Naive thymus-derived CD4-positive, alpha-beta T cell (primary cell): Measurements from ENCODE around the gene HAO1. TPM values are rescaled to one million over a fixed set of nuclear protein-coding genes. Genes with fewer than 3 reads are reported as not detected.

Experiments
- ATAC-seq: fragments of 150-1000 bp; cut with Tn5 transposase; 2 replicates; pipeline ENCODE4 v1.10.0; 2021; ENCODE audit warnings: mild to moderate bottlenecking, moderate library complexity
- CTCF ChIA-PET: fragments of 350-600 bp; sonication (Branson Sonifier 250); formaldehyde crosslinking; loops from one replicate; lab custom pipeline; 2021; ENCODE audit warnings: antibody characterized with exemption; lab: Charles Lee
- POLR2A ChIA-PET: fragments of 350-600 bp; sonication (Branson Sonifier 250); formaldehyde crosslinking; loops from one replicate; lab custom pipeline; 2021; ENCODE audit warnings: antibody characterized with exemption, inconsistent platforms; lab: Charles Lee
- DNase-seq, 9 donors: peaks; one replicate each; pipeline versions ENCODE4 v3.0.0 to v3.0.0-alpha.2; 2020 to 2022; ENCODE audit warnings: mixed read lengths in 1 of 9
- H3K27ac ChIP-seq: one replicate; pipeline ENCODE4 v1.7.0; 2013; ENCODE audit warnings: mild to moderate bottlenecking, low read depth, low read length, moderate library complexity
- H3K27me3 ChIP-seq, 2 donors: one replicate each; pipeline ENCODE4 v1.7.0; 2013; ENCODE audit warnings: low read length in 2 of 2, mild to moderate bottlenecking in 2 of 2, moderate library complexity in 2 of 2; ENCODE audit not compliant: control insufficient read depth in 2 of 2, insufficient read depth in 2 of 2
- H3K36me3 ChIP-seq, 3 experiments: 1 replicate in 2 of 3; 2 replicates in 1 of 3; pipeline ENCODE4 v1.7.0; 2013; ENCODE audit warnings: low read length in 3 of 3, mild to moderate bottlenecking in 3 of 3, moderate library complexity in 1 of 3; ENCODE audit not compliant: insufficient read depth in 3 of 3, control insufficient read depth in 2 of 3
- H3K4me1 ChIP-seq, 2 donors: one replicate each; pipeline ENCODE4 v1.7.0; 2013; ENCODE audit warnings: low read length in 2 of 2, mild to moderate bottlenecking in 2 of 2, moderate library complexity in 1 of 2; ENCODE audit not compliant: control insufficient read depth in 2 of 2, insufficient read depth in 2 of 2
- H3K4me3 ChIP-seq: 2 replicates; pipeline ENCODE4 v1.7.0; 2013; ENCODE audit warnings: mild to moderate bottlenecking, low read length
- H3K9me3 ChIP-seq, 3 experiments: 1 replicate in 2 of 3; 2 replicates in 1 of 3; pipeline ENCODE4 v1.7.0; 2013; ENCODE audit warnings: low read length in 3 of 3; ENCODE audit not compliant: control insufficient read depth in 2 of 3
- H3K27ac Mint-ChIP-seq, 9 donors: one replicate each; pipeline ENCODE4 v1.8.0; 2020 to 2022; ENCODE audit warnings: mixed read lengths in 9 of 9, mild to moderate bottlenecking in 8 of 9, moderate library complexity in 5 of 9, inconsistent platforms in 2 of 9
- H3K27me3 Mint-ChIP-seq, 5 donors: one replicate each; pipeline ENCODE4 v1.8.0; 2021 to 2022; ENCODE audit warnings: mixed read lengths in 5 of 5, mild to moderate bottlenecking in 1 of 5
- H3K36me3 Mint-ChIP-seq, 5 donors: one replicate each; pipeline ENCODE4 v1.8.0; 2020 to 2022; ENCODE audit warnings: mixed read lengths in 5 of 5, mild to moderate bottlenecking in 3 of 5, inconsistent platforms in 1 of 5
- H3K4me1 Mint-ChIP-seq, 7 donors: one replicate each; pipeline ENCODE4 v1.8.0; 2020 to 2022; ENCODE audit warnings: mixed read lengths in 7 of 7, mild to moderate bottlenecking in 3 of 7, inconsistent platforms in 1 of 7
- H3K4me3 Mint-ChIP-seq, 10 donors: one replicate each; pipeline ENCODE4 v1.8.0; 2020 to 2022; ENCODE audit warnings: mild to moderate bottlenecking in 10 of 10, mixed read lengths in 10 of 10, moderate library complexity in 6 of 10, inconsistent platforms in 2 of 10
- H3K9me3 Mint-ChIP-seq, 11 donors: one replicate each; pipeline ENCODE4 v1.8.0; 2020 to 2022; ENCODE audit warnings: mixed read lengths in 11 of 11, mild to moderate bottlenecking in 4 of 11, inconsistent platforms in 1 of 11, moderate library complexity in 1 of 11
- intact Hi-C, 2 donors: fragments of 100-400 bp; cut with micrococcal nuclease; formaldehyde crosslinking; loops; one replicate each; pipeline ENCODE4 v1.15.1; 2023
- polyA plus RNA-seq, 2 donors: library from polyadenylated mRNA; unstranded; fragments of 300-500 nt; fragmentation: Illumina TruSeq; gene quantifications; one replicate each; pipeline ENCODE4 v1.2.3, GENCODE V29; 2021
- total RNA-seq, 6 experiments: library from RNA in 5 of 6; stranded (reverse) in 5 of 6; gene quantifications; 1 replicate in 5 of 6; 2 replicates in 1 of 6; pipeline ENCODE4 v1.2.3 and lab custom pipeline; 2021 to 2026

Gene HAO1
- not detected for total RNA-seq
- polyA plus RNA-seq, result not detected
- total RNA-seq (lab: John Stamatoyannopoulos, UW), result not detected

DNA sequence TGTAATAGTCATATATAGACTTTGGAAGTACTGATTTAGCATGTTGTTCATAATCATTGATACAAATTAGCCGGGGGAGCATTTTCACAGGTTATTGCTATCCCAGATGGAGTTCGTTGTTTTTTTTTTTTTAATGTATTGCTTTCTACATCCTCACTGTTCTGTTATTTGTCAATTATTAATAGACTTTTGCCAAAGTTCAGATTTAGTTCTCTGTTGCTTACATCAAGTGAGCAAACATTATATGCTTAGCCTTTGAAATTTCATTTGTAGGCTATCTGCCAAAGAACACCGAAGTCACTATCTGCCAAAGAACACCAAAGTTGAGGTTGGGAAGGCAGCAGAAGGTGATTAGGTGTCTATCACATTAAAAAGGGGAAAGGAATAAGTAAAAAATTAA is at the start of gene HAO1:
Gene HAO1 (minus strand): TSS at position 118 of the 400 bp plus-strand sequence. CDS start 36 bp downstream, at position 82.
- ATAC-seq, result no peak

DNA sequence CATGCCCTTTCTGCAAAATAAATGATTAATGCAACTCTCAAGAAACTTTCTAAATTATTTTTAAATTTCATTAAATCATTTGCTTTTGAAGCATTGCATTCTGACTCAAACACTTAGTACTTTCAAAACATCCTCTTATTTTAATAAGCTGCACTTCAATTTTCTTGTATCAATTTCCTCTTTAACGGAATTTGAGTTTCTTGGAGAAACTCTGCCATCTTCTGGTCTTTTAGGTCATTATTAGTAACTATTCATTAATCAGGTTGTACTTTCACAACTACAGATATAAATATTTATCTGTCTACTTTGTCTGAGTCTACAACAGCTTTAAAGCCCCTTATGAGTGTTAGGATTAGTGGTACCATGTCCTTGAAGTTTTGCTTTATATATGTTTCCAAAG is 49.1 kb upstream of the HAO1 start:
- H3K27ac ChIP-seq, result no peak overlapping the region
- Mint-ChIP-seq H3K36me3 (peaks cover 9 to 54% (median 21%) of the 10 kb centered on the region in 5 donors), H3K27ac (no peak overlapping the region), H3K4me1 (no peaks in the 10 kb centered on the region), H3K27me3 (no peaks in the 10 kb centered on the region), H3K9me3 (peaks cover 0 to 11% (median 6%) of the 10 kb centered on the region in 11 donors), H3K4me3 (no peak overlapping the region)
- intact Hi-C loops, result no loop called here
- H3K27me3 ChIP-seq, result no peaks in the 10 kb centered on the region
- ChIA-PET CTCF (no interaction called here), POLR2A (no interaction called here)
- no peak overlapping the region for H3K4me3 ChIP-seq
- ATAC-seq (no peak), DNase-seq (no peak)
- H3K36me3 ChIP-seq, result peaks cover 0 to 17% (median 14%) of the 10 kb centered on the region in 3 experiments
- no peaks in the 10 kb centered on the region for H3K4me1 ChIP-seq
- H3K9me3 ChIP-seq, result peaks cover 0 to 3% (median 0%) of the 10 kb centered on the region in 3 experiments

More for the DNA sequence above, at the start of gene HAO1:
- Mint-ChIP-seq H3K4me1 (peaks cover 0 to 2% (median 0%) of the 10 kb centered on the region in 7 donors), H3K27ac (no peak within 1 kb of the TSS), H3K36me3 (no peaks in the 10 kb centered on the region), H3K27me3 (peaks cover 5 to 22% (median 13%) of the 10 kb centered on the region in 5 donors), H3K9me3 (no peaks in the 10 kb centered on the region), H3K4me3 (no peak within 1 kb of the TSS)
- POLR2A ChIA-PET, result no interaction called here
- Histone ChIP-seq H3K36me3 (no peaks in the 10 kb centered on the region), H3K4me3 (no peak within 1 kb of the TSS), H3K9me3 (no peaks in the 10 kb centered on the region), H3K27ac (no peak within 1 kb of the TSS), H3K4me1 (no peaks in the 10 kb centered on the region), H3K27me3 (no peaks in the 10 kb centered on the region)
- no peak for DNase-seq
- CTCF ChIA-PET, result no interaction called here
- intact Hi-C loops, result no loop called here

GRCh38 chr20:7985916-7986315 is 45.7 kb upstream of the HAO1 start:
- H3K9me3 ChIP-seq, result no peaks in the 10 kb centered on the region
- DNase-seq (no peak), ATAC-seq (no peak)
- ChIA-PET POLR2A (no interaction called here), CTCF (no interaction called here)
- Mint-ChIP-seq H3K4me3 (no peak overlapping the region), H3K9me3 (peaks cover 0 to 1% (median 0%) of the 10 kb centered on the region in 11 donors), H3K4me1 (peaks cover 1 to 12% (median 4%) of the 10 kb centered on the region in 7 donors), H3K36me3 (peaks cover 11 to 50% (median 17%) of the 10 kb centered on the region in 5 donors), H3K27me3 (no peaks in the 10 kb centered on the region), H3K27ac (no peak overlapping the region)
- H3K27ac ChIP-seq, result no peak overlapping the region
- no peak overlapping the region for H3K4me3 ChIP-seq
- intact Hi-C loops, result no loop called here
- H3K36me3 ChIP-seq, result peaks cover 0 to 25% (median 12%) of the 10 kb centered on the region in 3 experiments
- H3K4me1 ChIP-seq, result no peaks in the 10 kb centered on the region
- no peaks in the 10 kb centered on the region for H3K27me3 ChIP-seq

DNA sequence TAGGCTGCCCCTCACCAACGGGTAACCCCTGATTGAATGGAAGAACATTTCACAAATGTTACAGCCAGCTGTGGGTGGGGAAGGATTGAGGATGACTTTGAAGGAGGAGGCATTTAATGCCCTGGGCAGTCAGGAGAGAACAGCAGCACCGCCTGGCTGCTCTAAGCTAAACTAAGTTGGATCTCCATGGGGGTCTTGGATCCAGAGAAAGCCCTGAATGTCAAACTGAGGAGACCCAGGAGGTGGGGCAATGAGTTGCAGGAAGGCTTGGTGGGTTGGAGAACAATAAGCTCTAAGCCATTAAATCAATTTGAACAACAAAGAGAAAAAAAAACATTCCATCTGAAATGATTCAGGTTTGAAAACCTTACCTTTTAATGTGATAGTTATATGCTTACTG is 43.9 kb upstream of the HAO1 start:
- Mint-ChIP-seq H3K4me3 (no peak overlapping the region), H3K4me1 (peaks cover 8 to 19% (median 10%) of the 10 kb centered on the region in 7 donors), H3K27ac (peak overlapping the region in 2 of 9 donors; percentile 7 to 9), H3K27me3 (no peaks in the 10 kb centered on the region), H3K36me3 (peaks cover 11 to 45% (median 17%) of the 10 kb centered on the region in 5 donors), H3K9me3 (peaks cover 0 to 1% (median 0%) of the 10 kb centered on the region in 11 donors)
- Histone ChIP-seq H3K4me1 (no peaks in the 10 kb centered on the region), H3K27me3 (no peaks in the 10 kb centered on the region), H3K27ac (no peak overlapping the region), H3K36me3 (peaks cover 0 to 19% (median 12%) of the 10 kb centered on the region in 3 experiments), H3K9me3 (no peaks in the 10 kb centered on the region), H3K4me3 (no peak overlapping the region)
- intact Hi-C loops, result no loop called here
- ATAC-seq (no peak), DNase-seq (no peak)
- POLR2A ChIA-PET, result no interaction called here
- CTCF ChIA-PET, result no interaction called here

DNA sequence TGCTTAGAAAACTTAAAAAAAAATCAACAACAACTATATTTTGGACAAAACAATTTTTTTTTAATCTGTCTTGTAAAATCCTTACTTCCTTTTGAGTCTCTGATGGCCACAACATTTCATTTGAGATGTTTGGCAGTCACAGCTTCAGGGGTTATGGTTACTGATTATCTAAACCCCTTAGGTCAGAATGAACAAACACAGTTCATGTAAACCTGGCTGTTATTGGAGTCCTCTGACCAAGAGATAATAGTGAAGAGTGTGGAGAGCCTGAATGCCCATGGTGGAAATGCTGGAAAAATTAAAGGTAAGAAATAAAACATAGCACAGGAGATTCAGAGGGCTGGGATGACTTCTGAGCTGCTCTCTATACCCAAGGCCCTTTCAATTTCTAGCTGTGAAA is 41.1 kb upstream of the HAO1 start:
- Histone ChIP-seq H3K4me1 (no peaks in the 10 kb centered on the region), H3K9me3 (no peaks in the 10 kb centered on the region), H3K27me3 (no peaks in the 10 kb centered on the region), H3K27ac (no peak overlapping the region), H3K4me3 (no peak overlapping the region), H3K36me3 (peaks cover 0 to 19% (median 5%) of the 10 kb centered on the region in 3 experiments)
- Mint-ChIP-seq H3K4me3 (no peak overlapping the region), H3K27me3 (no peaks in the 10 kb centered on the region), H3K9me3 (peaks cover 0 to 1% (median 0%) of the 10 kb centered on the region in 11 donors), H3K4me1 (peaks cover 8 to 19% (median 10%) of the 10 kb centered on the region in 7 donors), H3K27ac (peak overlapping the region in 2 of 9 donors; percentile 43 to 78), H3K36me3 (peaks cover 11 to 41% (median 19%) of the 10 kb centered on the region in 5 donors)
- no peak for ATAC-seq
- ChIA-PET CTCF (no interaction called here), POLR2A (no interaction called here)
- no peak for DNase-seq
- intact Hi-C loops, result no loop called here

GRCh38 chr20:7980332-7981046 is 40.2 kb upstream of the HAO1 start:
- intact Hi-C loops, result loop anchor here in 1 of 2 donors (1.0 kb wide), 1 partner anchor 39 kb away; the partner anchor contains the start of gene TMX4
- peaks cover 11 to 37% (median 18%) of the 10 kb centered on the region in 5 donors for H3K36me3 Mint-ChIP-seq
- ATAC-seq, result no peak

More at GRCh38 chr20:7980332-7981046, 40.2 kb upstream of the HAO1 start:
- ChIA-PET CTCF (interaction anchor here (0.6 to 0.7 kb wide), 2 partner anchors 45 to 86 kb away, joined by 3 read pairs; no protein-coding TSS in a partner anchor), POLR2A (no interaction called here)
- no peak overlapping the region for H3K4me3 ChIP-seq
- H3K36me3 ChIP-seq, result peaks cover 0 to 19% (median 0%) of the 10 kb centered on the region in 3 experiments
- no peaks in the 10 kb centered on the region for H3K27me3 ChIP-seq
- peak overlapping the region in 7 of 9 donors; percentile 19 to 78 (median 44) for H3K27ac Mint-ChIP-seq
- H3K4me1 Mint-ChIP-seq, result peaks cover 8 to 19% (median 10%) of the 10 kb centered on the region in 7 donors
- DNase-seq, result peak in 5 of 9 donors; percentile 0 to 21 (median 1)
- H3K27me3 Mint-ChIP-seq, result no peaks in the 10 kb centered on the region
- H3K4me3 Mint-ChIP-seq, result no peak overlapping the region
- no peaks in the 10 kb centered on the region for H3K4me1 ChIP-seq
- peaks cover 0 to 1% (median 0%) of the 10 kb centered on the region in 11 donors for H3K9me3 Mint-ChIP-seq
- H3K27ac ChIP-seq, result no peak overlapping the region
- H3K9me3 ChIP-seq, result no peaks in the 10 kb centered on the region
